MG63 (cell line): ENCODE data around the gene BMERB1. TPM values are rescaled to one million over a fixed set of nuclear protein-coding genes. Genes with fewer than 3 reads are reported as not detected.

Source experiments
- DNase-seq: peaks from one replicate; pipeline ENCODE4 v3.0.0-alpha.2; 2020
- H3K27me3 ChIP-seq: fragments of 250-450 bp; sonication (Bioruptor Pico); 2 replicates; pipeline ENCODE4 v1.5.1; 2020; ENCODE audit warnings: mild to moderate bottlenecking, moderate library complexity
- H3K36me3 ChIP-seq: fragments of 250-450 bp; sonication (Bioruptor Pico); 2 replicates; pipeline ENCODE4 v1.5.1; 2020; ENCODE audit warnings: mild to moderate bottlenecking, moderate library complexity
- H3K4me3 ChIP-seq: fragments of 250-450 bp; sonication (Bioruptor Pico); 2 replicates; pipeline ENCODE4 v1.5.1; 2020; ENCODE audit warnings: mild to moderate bottlenecking, moderate library complexity
- H3K9me3 ChIP-seq: fragments of 250-450 bp; sonication (Bioruptor Pico); 2 replicates; pipeline ENCODE4 v1.5.1; 2020; ENCODE audit warnings: mild to moderate bottlenecking, moderate library complexity
- total RNA-seq: library from RNA; depleted of rRNA; stranded (reverse); fragments of >200 nt; shearing (Covaris generic); gene quantifications from 2 replicates; pipeline ENCODE4 v1.2.3, GENCODE V29; 2014; ENCODE audit warnings: low replicate concordance

The BMERB1 gene
- total RNA-seq, 1 experiment from 2014 or later, result 16.9 TPM

GRCh38 chr16:15482068-15482747 lies 47.8 kb downstream of the BMERB1 start:
- H3K4me3 ChIP-seq, result no peak overlapping the region
- H3K27me3 ChIP-seq, result no peaks in the 10 kb centered on the region
- peak; percentile 95 for DNase-seq
- peaks cover 5% of the 10 kb centered on the region for H3K36me3 ChIP-seq
- no peaks in the 10 kb centered on the region for H3K9me3 ChIP-seq

DNA sequence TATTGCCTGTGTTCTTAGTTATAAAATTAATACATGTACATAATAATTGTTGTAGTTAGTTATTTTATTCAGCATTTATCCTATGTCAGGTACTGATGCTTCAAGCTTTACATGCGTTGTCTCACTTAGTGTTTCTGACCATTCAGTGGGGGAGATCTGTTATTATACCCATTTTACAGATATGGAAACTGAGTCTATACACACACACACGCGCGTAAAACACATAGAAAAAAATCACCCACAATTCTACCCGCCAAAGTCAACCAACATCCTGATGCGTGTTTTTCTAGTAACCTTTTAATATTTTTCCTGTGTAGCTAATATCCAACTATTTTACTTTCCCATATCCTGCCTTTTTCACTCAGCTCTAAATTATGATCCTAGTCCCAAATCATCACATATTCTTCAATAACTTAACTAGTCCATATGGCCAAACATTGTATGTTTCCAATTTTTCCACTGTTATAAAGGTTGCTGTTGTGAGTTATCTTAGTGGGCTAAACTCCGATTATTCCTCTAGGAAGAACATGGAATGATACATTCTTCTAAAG lies 48.4 kb downstream of the BMERB1 start:
- Histone ChIP-seq H3K9me3 (no peaks in the 10 kb centered on the region), H3K36me3 (peaks cover 5% of the 10 kb centered on the region)
- no peak for DNase-seq

GRCh38 chr16:15483857-15484256 lies 49.5 kb downstream of the BMERB1 start:
- H3K27me3 ChIP-seq, result no peaks in the 10 kb centered on the region
- H3K9me3 ChIP-seq, result no peaks in the 10 kb centered on the region
- no peak overlapping the region for H3K4me3 ChIP-seq
- no peak for DNase-seq
- peaks cover 5% of the 10 kb centered on the region for H3K36me3 ChIP-seq

More for the DNA sequence above, 48.4 kb downstream of the BMERB1 start:
- Histone ChIP-seq H3K27me3 (no peaks in the 10 kb centered on the region), H3K4me3 (no peak overlapping the region)

GRCh38 chr16:15484662-15485061 lies 50.3 kb downstream of the BMERB1 start:
- Histone ChIP-seq H3K27me3 (no peaks in the 10 kb centered on the region), H3K36me3 (peaks cover 5% of the 10 kb centered on the region), H3K9me3 (no peaks in the 10 kb centered on the region), H3K4me3 (no peak overlapping the region)
- no peak for DNase-seq

- H3K27me3 ChIP-seq, result no peaks in the 10 kb centered on the region
These were observed 50.8 kb downstream of the BMERB1 start for GRCh38 chr16:15485175-15485574.

DNA sequence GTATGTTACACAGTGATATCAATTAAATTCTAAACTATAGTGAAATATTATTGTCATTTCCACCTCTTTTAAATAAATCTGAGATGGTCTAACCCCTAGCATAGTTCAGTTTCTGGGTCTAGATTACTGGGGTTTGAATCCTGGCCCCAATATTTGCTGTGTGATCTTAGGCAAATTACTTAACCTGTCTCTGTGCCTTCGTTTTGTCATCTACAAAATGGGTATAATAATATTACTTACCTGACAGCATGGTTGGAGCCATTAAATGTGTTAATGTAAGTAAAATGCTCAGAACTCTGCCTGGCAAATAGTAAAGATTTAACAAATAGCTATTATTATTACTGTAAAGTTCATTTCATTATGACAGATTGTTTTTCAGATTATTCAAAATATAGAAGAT lies 52.3 kb downstream of the BMERB1 start:
- Histone ChIP-seq H3K4me3 (no peak overlapping the region), H3K36me3 (peaks cover 8% of the 10 kb centered on the region)
- DNase-seq, result no peak

More at GRCh38 chr16:15485175-15485574, 50.8 kb downstream of the BMERB1 start:
- no peak overlapping the region for H3K4me3 ChIP-seq
- peaks cover 6% of the 10 kb centered on the region for H3K36me3 ChIP-seq
- no peaks in the 10 kb centered on the region for H3K9me3 ChIP-seq
- DNase-seq, result no peak

DNA sequence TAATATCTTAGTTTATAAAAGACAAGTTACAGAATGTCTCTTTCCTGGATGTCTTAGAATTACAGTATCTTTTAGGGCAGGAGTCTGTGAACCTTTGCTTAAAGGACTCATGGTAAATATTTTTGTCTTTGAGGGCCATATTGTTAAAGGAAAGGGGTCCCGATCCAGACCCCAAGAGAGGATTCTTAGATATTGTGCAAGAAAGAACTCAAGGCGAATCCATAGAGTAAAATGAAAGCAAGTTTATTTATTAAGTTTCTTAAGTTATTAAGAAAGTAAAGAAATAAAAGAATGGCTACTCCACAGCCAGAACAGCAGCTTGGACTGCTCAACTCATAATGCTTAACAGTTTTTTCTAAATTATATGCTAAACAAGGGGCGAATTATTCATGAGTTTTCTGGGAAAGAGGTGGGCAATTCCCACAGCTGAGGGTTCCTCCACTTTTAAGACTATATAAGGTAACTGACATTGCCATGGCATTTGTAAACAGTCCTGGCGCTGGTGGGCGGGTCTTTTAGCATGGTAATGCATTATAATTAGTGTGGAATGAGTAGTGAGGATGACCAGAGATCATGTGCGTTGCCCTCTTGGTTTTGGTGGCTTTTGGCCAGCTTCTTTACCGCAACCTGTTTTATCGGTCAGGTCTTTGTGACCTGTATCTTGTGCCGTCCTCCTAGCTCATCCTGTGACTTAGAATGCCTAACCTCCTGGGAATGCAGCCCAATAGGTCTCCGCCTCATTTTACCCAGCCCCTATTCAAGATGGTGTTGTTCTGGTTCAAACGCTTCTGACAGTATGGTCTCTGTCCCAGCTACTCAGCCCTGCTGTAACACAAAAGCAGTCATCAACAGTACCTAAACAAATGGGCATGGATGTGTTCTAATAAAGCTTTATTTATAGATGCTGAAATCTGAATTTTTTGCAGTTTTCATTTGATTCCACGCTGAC lies 53.2 kb downstream of the BMERB1 start:
- peaks cover 8% of the 10 kb centered on the region for H3K36me3 ChIP-seq
- no peaks in the 10 kb centered on the region for H3K9me3 ChIP-seq
- H3K4me3 ChIP-seq, result no peak overlapping the region
- DNase-seq, result no peak
- H3K27me3 ChIP-seq, result no peaks in the 10 kb centered on the region

More for the DNA sequence above, 52.3 kb downstream of the BMERB1 start:
- Histone ChIP-seq H3K9me3 (no peaks in the 10 kb centered on the region), H3K27me3 (no peaks in the 10 kb centered on the region)

- Histone ChIP-seq H3K27me3 (no peaks in the 10 kb centered on the region), H3K36me3 (peaks cover 4% of the 10 kb centered on the region), H3K4me3 (no peak overlapping the region), H3K9me3 (no peaks in the 10 kb centered on the region)
- no peak for DNase-seq
These were observed 54.6 kb downstream of the BMERB1 start for GRCh38 chr16:15489016-15489415.

- Histone ChIP-seq H3K4me3 (no peak overlapping the region), H3K36me3 (peaks cover 4% of the 10 kb centered on the region; the same call in 1 of the 2 replicates), H3K9me3 (no peaks in the 10 kb centered on the region), H3K27me3 (no peaks in the 10 kb centered on the region)
- no peak for DNase-seq
These were observed 55.8 kb downstream of the BMERB1 start for GRCh38 chr16:15490123-15490711.

GRCh38 chr16:15491411-15491810 lies 57.0 kb downstream of the BMERB1 start:
- Histone ChIP-seq H3K9me3 (no peaks in the 10 kb centered on the region), H3K27me3 (no peaks in the 10 kb centered on the region), H3K4me3 (no peak overlapping the region), H3K36me3 (peaks cover 4% of the 10 kb centered on the region; the same call in 1 of the 2 replicates)
- no peak for DNase-seq

- H3K4me3 ChIP-seq, result no peak overlapping the region
- H3K36me3 ChIP-seq, result peaks cover 4% of the 10 kb centered on the region; the same call in 1 of the 2 replicates
- peaks cover 2% of the 10 kb centered on the region; the same call in 1 of the 2 replicates for H3K9me3 ChIP-seq
- no peak for DNase-seq
- no peaks in the 10 kb centered on the region for H3K27me3 ChIP-seq
These were observed 57.8 kb downstream of the BMERB1 start for GRCh38 chr16:15492091-15492740.

- DNase-seq, result peak; percentile 76
- peaks cover 4% of the 10 kb centered on the region; the same call in 1 of the 2 replicates for H3K36me3 ChIP-seq
- peaks cover 2% of the 10 kb centered on the region; the same call in 1 of the 2 replicates for H3K9me3 ChIP-seq
- no peaks in the 10 kb centered on the region for H3K27me3 ChIP-seq
- no peak overlapping the region for H3K4me3 ChIP-seq
These were observed 59.2 kb downstream of the BMERB1 start for GRCh38 chr16:15493466-15494180.

GRCh38 chr16:15494236-15494635 lies 59.8 kb downstream of the BMERB1 start:
- H3K4me3 ChIP-seq, result no peak overlapping the region
- peaks cover 2% of the 10 kb centered on the region; the same call in 1 of the 2 replicates for H3K9me3 ChIP-seq
- H3K36me3 ChIP-seq, result peaks cover 4% of the 10 kb centered on the region; the same call in 1 of the 2 replicates
- no peak for DNase-seq
- H3K27me3 ChIP-seq, result no peaks in the 10 kb centered on the region

DNA sequence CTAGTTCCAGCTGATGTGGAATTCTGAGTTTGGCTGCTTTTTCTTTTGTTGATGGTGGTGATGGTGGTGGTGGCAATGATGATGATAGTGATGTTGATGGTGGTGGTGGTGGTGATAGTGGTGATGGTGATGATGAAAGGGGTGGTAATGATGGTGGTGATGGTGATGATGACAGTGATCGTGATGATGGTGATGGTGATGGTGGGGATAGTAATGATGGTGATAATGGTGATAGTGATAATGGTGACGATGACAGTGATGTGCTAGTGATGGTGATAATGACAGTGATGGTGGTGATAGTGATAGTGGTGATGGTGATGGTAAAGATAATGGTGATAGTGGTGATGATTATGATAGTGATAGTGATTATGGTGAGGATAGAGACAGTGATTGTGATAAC lies 61.5 kb downstream of the BMERB1 start:
- no peak for DNase-seq
- no peaks in the 10 kb centered on the region; the same call in 1 of the 2 replicates for H3K36me3 ChIP-seq

DNA sequence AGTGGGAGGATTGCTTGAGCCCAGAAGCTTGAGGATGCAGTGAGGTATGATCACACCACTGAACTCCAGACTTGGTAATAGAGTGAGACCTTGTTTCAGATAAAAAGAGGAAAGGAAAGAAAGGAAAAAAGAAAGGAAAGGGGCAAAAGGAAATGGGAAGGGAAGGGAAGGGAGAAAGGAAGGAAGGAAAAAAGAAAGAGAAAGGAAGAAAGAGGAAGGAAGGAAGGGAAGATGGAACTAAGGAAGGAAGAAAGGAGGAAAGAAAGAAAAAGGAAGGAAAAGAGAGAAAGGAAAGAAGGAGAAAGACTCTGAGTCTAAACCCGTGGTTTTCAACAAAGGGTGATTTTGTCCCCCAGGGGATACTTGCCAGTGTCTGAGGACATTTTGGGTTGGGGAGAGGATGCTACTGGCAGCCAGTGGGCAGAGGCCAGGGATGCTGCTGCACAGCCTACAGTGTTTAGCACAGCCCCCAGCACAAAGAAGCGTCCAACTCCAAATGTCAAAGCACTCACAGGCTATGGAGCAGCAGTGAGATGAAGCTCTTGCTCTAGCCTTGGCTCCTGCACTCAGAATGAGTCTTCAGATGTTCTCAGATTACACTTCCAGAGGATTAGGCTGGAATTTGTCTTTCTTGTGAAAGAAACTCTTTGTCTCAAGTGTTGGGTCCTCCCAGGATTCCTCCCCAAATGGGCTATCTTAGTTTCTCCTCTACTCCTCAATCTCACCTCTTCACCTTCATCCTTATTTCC lies 64.2 kb downstream of the BMERB1 start:
- Histone ChIP-seq H3K36me3 (no peaks in the 10 kb centered on the region), H3K9me3 (peaks cover 2% of the 10 kb centered on the region; the same call in 1 of the 2 replicates), H3K4me3 (no peak overlapping the region), H3K27me3 (no peaks in the 10 kb centered on the region)
- DNase-seq, result peak; percentile 32

More for the DNA sequence above, 61.5 kb downstream of the BMERB1 start:
- Histone ChIP-seq H3K9me3 (peaks cover 2% of the 10 kb centered on the region; the same call in 1 of the 2 replicates), H3K27me3 (no peaks in the 10 kb centered on the region), H3K4me3 (no peak overlapping the region)
